Body of pancreas (tissue), 4 donors: ENCODE data around the gene CYP11A1.

Experiments used
- POLR2A ChIP-seq, 3 donors: fragments of 450-650 bp; IDR thresholded peaks; one replicate each; pipeline ENCODE4 v1.6.1; 2016; ENCODE audit warnings: antibody characterized with exemption in 3 of 3, mild to moderate bottlenecking in 2 of 3
- TF ChIP-seq, protein P1 (sequence below), 7 experiments: fragments of 450-650 bp in 4 of 7; fragments of 200-600 bp in 3 of 7; sonication (generic) in 3 of 7; IDR thresholded peaks; one replicate each; pipeline ENCODE4 v1.5.1; 2016 to 2019; ENCODE audit warnings: antibody characterized with exemption in 7 of 7

DNA sequence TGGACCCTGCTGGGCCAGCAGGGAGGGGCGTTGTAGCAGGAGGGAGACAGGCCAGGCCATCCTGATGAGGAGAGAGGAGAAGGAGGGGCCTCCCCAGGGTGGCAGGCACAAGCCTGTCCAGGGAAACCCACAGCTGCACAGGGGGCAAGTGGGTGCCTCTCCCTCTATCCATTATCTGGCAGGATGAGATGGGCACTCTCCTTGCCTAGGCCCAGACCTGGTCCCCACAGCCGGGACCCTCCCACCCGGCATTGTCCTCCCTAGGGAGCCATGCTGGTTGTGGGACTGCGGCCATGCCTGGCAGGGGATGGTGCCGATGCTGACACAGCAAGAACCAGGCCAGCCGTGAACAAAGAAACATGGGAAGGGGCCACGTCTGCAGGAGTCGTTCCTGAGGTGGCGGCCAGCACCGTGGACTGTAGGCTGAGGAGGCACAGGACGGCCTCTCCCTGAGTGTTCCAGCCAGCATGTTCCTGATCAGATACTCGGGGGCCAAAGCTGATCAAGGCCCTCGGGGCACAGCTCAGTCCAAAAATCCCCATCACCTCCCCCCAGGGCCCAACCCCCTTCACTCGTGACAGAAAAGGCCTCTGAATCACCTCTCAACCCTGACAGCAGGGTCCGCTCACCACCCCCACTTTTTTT lies 19.2 kb upstream of the CYP11A1 start:
- TF ChIP-seq, protein P1, sequence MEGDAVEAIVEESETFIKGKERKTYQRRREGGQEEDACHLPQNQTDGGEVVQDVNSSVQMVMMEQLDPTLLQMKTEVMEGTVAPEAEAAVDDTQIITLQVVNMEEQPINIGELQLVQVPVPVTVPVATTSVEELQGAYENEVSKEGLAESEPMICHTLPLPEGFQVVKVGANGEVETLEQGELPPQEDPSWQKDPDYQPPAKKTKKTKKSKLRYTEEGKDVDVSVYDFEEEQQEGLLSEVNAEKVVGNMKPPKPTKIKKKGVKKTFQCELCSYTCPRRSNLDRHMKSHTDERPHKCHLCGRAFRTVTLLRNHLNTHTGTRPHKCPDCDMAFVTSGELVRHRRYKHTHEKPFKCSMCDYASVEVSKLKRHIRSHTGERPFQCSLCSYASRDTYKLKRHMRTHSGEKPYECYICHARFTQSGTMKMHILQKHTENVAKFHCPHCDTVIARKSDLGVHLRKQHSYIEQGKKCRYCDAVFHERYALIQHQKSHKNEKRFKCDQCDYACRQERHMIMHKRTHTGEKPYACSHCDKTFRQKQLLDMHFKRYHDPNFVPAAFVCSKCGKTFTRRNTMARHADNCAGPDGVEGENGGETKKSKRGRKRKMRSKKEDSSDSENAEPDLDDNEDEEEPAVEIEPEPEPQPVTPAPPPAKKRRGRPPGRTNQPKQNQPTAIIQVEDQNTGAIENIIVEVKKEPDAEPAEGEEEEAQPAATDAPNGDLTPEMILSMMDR (IDR thresholded peaks at IDR 0.05) = no peak
- TF ChIP-seq POLR2A (IDR thresholded peaks at IDR 0.05) = no peak
